ENCODE results near the gene PDZRN4. TPM values are rescaled to one million over a fixed set of nuclear protein-coding genes. Genes with fewer than 3 reads are reported as not detected.

Gene PDZRN4
- polyA plus RNA-seq, 1 donor from 2014 or later: 46.7 TPM

- peak overlapping the region; percentile 14 for H3K27ac ChIP-seq (ENCODE audit: low read length)
- H2AFZ ChIP-seq (ENCODE audit: low read depth, low read length): no peak overlapping the region
- no peak for TF ChIP-seq TAF1 (IDR thresholded peaks at IDR 0.05; ENCODE audit: low read depth)
- TF ChIP-seq EP300 (conservative IDR thresholded peaks at IDR 0.05; ENCODE audit: poor library complexity, severe bottlenecking): no peak
- no peak for TF ChIP-seq RAD21 (conservative IDR thresholded peaks at IDR 0.05)
- TF ChIP-seq SMC3 (conservative IDR thresholded peaks at IDR 0.05; ENCODE audit: poor library complexity): no peak
- no peak for TF ChIP-seq MXI1 (conservative IDR thresholded peaks at IDR 0.05; ENCODE audit: poor library complexity, severe bottlenecking)
- no peak for TF ChIP-seq CTCF (IDR thresholded peaks at IDR 0.05; ENCODE audit: poor library complexity, severe bottlenecking)
- no peak for TF ChIP-seq REST (IDR thresholded peaks at IDR 0.05; ENCODE audit: borderline replicate concordance)
- no peak for TF ChIP-seq POLR2AphosphoS5 (IDR thresholded peaks at IDR 0.05)
- no peak for TF ChIP-seq EZH2 (IDR thresholded peaks at IDR 0.05; ENCODE audit: borderline replicate concordance, insufficient read depth, low read length, poor library complexity, severe bottlenecking)
- no peak overlapping the region for H3K9ac ChIP-seq (ENCODE audit: low read length)
- H3K4me2 ChIP-seq (ENCODE audit: low read length): no peak overlapping the region
- H3K9me3 ChIP-seq (ENCODE audit: low read length): no peaks in the 10 kb centered on the region
- H3K36me3 ChIP-seq (ENCODE audit: insufficient read depth, low read length): no peaks in the 10 kb centered on the region
- no peaks in the 10 kb centered on the region for H3F3A ChIP-seq (ENCODE audit: insufficient read depth, low read length, poor library complexity, severe bottlenecking)
- no peaks in the 10 kb centered on the region for H4K20me1 ChIP-seq (ENCODE audit: insufficient read depth)
- H3K27me3 ChIP-seq (ENCODE audit: insufficient read depth, low read depth, low read length): no peaks in the 10 kb centered on the region
- no peaks in the 10 kb centered on the region for H3K79me2 ChIP-seq (replicated peaks; ENCODE audit: insufficient read depth, low read length)
- no peaks in the 10 kb centered on the region for H3K9me2 ChIP-seq (ENCODE audit: insufficient read depth, low read length)
- H3K4me3 ChIP-seq (ENCODE audit: low read length): no peak overlapping the region
Observed at GRCh38 chr12:41605545-41606305, 417.6 kb downstream of the PDZRN4 start.

- peak overlapping the region; percentile 14 for H3K27ac ChIP-seq (ENCODE audit: low read length)
- no peaks in the 10 kb centered on the region for H4K20me1 ChIP-seq (ENCODE audit: insufficient read depth)
- no peaks in the 10 kb centered on the region for H3K9me2 ChIP-seq (ENCODE audit: insufficient read depth, low read length)
- H3K36me3 ChIP-seq (ENCODE audit: insufficient read depth, low read length): no peaks in the 10 kb centered on the region
- H3K9ac ChIP-seq (ENCODE audit: low read length): no peak overlapping the region
- no peak overlapping the region for H3K4me3 ChIP-seq (ENCODE audit: low read length)
- no peaks in the 10 kb centered on the region for H3K9me3 ChIP-seq (ENCODE audit: low read length)
- H3K79me2 ChIP-seq (replicated peaks; ENCODE audit: insufficient read depth, low read length): no peaks in the 10 kb centered on the region
- no peak overlapping the region for H3K4me2 ChIP-seq (ENCODE audit: low read length)
- no peak for TF ChIP-seq REST (IDR thresholded peaks at IDR 0.05; ENCODE audit: borderline replicate concordance)
- no peaks in the 10 kb centered on the region for H3F3A ChIP-seq (ENCODE audit: insufficient read depth, low read length, poor library complexity, severe bottlenecking)
- H2AFZ ChIP-seq (ENCODE audit: low read depth, low read length): no peak overlapping the region
- no peaks in the 10 kb centered on the region for H3K27me3 ChIP-seq (ENCODE audit: insufficient read depth, low read depth, low read length)
Observed at GRCh38 chr12:41606468-41607445, 418.6 kb downstream of the PDZRN4 start.
